Glutamatergic neuron (in vitro differentiated cells): Measurements from ENCODE around the gene ZNF350. TPM values are rescaled to one million over a fixed set of nuclear protein-coding genes. Genes with fewer than 3 reads are reported as not detected.

Experiments used
- DNase-seq: peaks from one replicate; pipeline ENCODE4 v3.0.0; 2022
- H3K27ac Mint-ChIP-seq: one replicate; pipeline ENCODE4 v1.8.0; 2020; ENCODE audit warnings: mild to moderate bottlenecking, mixed read lengths, inconsistent platforms; ENCODE audit not compliant: unreplicated experiment
- H3K27me3 Mint-ChIP-seq: one replicate; pipeline ENCODE4 v1.8.0; 2020; ENCODE audit warnings: mild to moderate bottlenecking, moderate library complexity, mixed read lengths, inconsistent platforms; ENCODE audit not compliant: unreplicated experiment
- H3K36me3 Mint-ChIP-seq: one replicate; pipeline ENCODE4 v1.8.0; 2020; ENCODE audit warnings: mild to moderate bottlenecking, mixed read lengths, inconsistent platforms; ENCODE audit not compliant: unreplicated experiment
- H3K4me1 Mint-ChIP-seq: one replicate; pipeline ENCODE4 v1.8.0; 2020; ENCODE audit warnings: mild to moderate bottlenecking, low read depth, mixed read lengths, inconsistent platforms; ENCODE audit not compliant: unreplicated experiment
- H3K4me3 Mint-ChIP-seq: one replicate; pipeline ENCODE4 v1.8.0; 2020; ENCODE audit warnings: mild to moderate bottlenecking, mixed read lengths, inconsistent platforms; ENCODE audit not compliant: unreplicated experiment
- H3K9me3 Mint-ChIP-seq: one replicate; pipeline ENCODE4 v1.8.0; 2020; ENCODE audit warnings: mild to moderate bottlenecking, moderate library complexity, mixed read lengths, inconsistent platforms; ENCODE audit not compliant: unreplicated experiment
- total RNA-seq: library from RNA; stranded (reverse); fragmentation: NEBNext Ultra II Directional; extraction: Animal tissue kit (Norgen Biotek cat#: 25700); gene quantifications from one replicate; pipeline ENCODE4 v1.2.1, GENCODE V29; 2021; ENCODE audit not compliant: unreplicated experiment
- TF ChIP-seq, protein P1 (sequence below): fragments of 200-600 bp; sonication (generic); IDR thresholded peaks from one replicate; pipeline ENCODE4 v1.5.0; 2021; ENCODE audit not compliant: partially characterized antibody, unreplicated experiment

Gene ZNF350
- total RNA-seq, 1 donor from 2014 or later, result 9.7 TPM

- Mint-ChIP-seq H3K27ac (no peak overlapping the region), H3K27me3 (peaks cover 4% of the 10 kb centered on the region), H3K4me1 (no peaks in the 10 kb centered on the region), H3K4me3 (no peak overlapping the region), H3K36me3 (peaks cover 25% of the 10 kb centered on the region), H3K9me3 (peaks cover 14% of the 10 kb centered on the region)
- no peak for DNase-seq
- TF ChIP-seq, protein P1, sequence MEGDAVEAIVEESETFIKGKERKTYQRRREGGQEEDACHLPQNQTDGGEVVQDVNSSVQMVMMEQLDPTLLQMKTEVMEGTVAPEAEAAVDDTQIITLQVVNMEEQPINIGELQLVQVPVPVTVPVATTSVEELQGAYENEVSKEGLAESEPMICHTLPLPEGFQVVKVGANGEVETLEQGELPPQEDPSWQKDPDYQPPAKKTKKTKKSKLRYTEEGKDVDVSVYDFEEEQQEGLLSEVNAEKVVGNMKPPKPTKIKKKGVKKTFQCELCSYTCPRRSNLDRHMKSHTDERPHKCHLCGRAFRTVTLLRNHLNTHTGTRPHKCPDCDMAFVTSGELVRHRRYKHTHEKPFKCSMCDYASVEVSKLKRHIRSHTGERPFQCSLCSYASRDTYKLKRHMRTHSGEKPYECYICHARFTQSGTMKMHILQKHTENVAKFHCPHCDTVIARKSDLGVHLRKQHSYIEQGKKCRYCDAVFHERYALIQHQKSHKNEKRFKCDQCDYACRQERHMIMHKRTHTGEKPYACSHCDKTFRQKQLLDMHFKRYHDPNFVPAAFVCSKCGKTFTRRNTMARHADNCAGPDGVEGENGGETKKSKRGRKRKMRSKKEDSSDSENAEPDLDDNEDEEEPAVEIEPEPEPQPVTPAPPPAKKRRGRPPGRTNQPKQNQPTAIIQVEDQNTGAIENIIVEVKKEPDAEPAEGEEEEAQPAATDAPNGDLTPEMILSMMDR, result no peak
These were observed 71.2 kb downstream of the ZNF350 start for GRCh38 chr19:51915324-51915867.

Other genes with a start within 250 kb of the ZNF350 start
- gene FPR1, start 235.0 kb downstream of the ZNF350 start, total RNA-seq, result not detected
- not detected for gene FPR2, start 225.7 kb downstream of the ZNF350 start, total RNA-seq
- gene FPR3, start 191.7 kb downstream of the ZNF350 start, total RNA-seq, result not detected
- gene ZNF577, start 98.9 kb downstream of the ZNF350 start, total RNA-seq, result 14.3 TPM
- gene ZNF649, start 81.8 kb downstream of the ZNF350 start, total RNA-seq, result 19.2 TPM
- 11.1 TPM for gene ZNF613, start 59.4 kb downstream of the ZNF350 start, total RNA-seq
- 12.3 TPM for gene ZNF615, start 21.4 kb upstream of the ZNF350 start, total RNA-seq
- 7.1 TPM for gene ZNF614, start 41.5 kb upstream of the ZNF350 start, total RNA-seq
- gene ZNF432, start 62.0 kb upstream of the ZNF350 start, total RNA-seq, result 12.8 TPM
- gene ZNF841, start 108.9 kb upstream of the ZNF350 start, total RNA-seq, result 25.4 TPM
- gene ZNF616, start 153.1 kb upstream of the ZNF350 start, total RNA-seq, result 22.5 TPM
- 29.7 TPM for gene ZNF836, start 184.8 kb upstream of the ZNF350 start, total RNA-seq
- 311 TPM for gene PPP2R1A, start 203.2 kb upstream of the ZNF350 start, total RNA-seq